Astrocyte (in vitro differentiated cells and primary cell): ENCODE results near the gene HHLA2. TPM values are rescaled to one million over a fixed set of nuclear protein-coding genes. Genes with fewer than 3 reads are reported as not detected.

Experiments
- DNase-seq: peaks from one replicate; pipeline ENCODE4 v3.0.0-alpha.2; 2010; ENCODE audit warnings: low read depth
- FAIRE-seq: peaks from 2 replicates; lab custom pipeline; 2011; peaks lifted over from hg19 to GRCh38; lab: Jason Lieb, UNC
- H2AFZ ChIP-seq: 2 replicates; pipeline ENCODE4 v1.6.0; 2012; ENCODE audit warnings: low read depth, low read length, inconsistent platforms
- H3K27ac ChIP-seq: 2 replicates; pipeline ENCODE4 v1.5.1; 2011; ENCODE audit warnings: low read depth, low read length, inconsistent platforms
- H3K27me3 ChIP-seq: 2 replicates; pipeline ENCODE4 v1.6.0; 2011; ENCODE audit warnings: low read length, inconsistent platforms; ENCODE audit not compliant: insufficient read depth
- H3K36me3 ChIP-seq: 2 replicates; pipeline ENCODE4 v1.5.1; 2011; ENCODE audit warnings: low read length, inconsistent platforms; ENCODE audit not compliant: insufficient read depth
- H3K4me1 ChIP-seq: 2 replicates; pipeline ENCODE4 v1.5.1; 2011; ENCODE audit warnings: low read length, inconsistent platforms; ENCODE audit not compliant: insufficient read depth
- H3K4me2 ChIP-seq: 2 replicates; pipeline ENCODE4 v1.6.0; 2012; ENCODE audit warnings: low read length, inconsistent platforms
- H3K4me3 ChIP-seq: 2 replicates; pipeline ENCODE4 v1.5.1; 2011; ENCODE audit warnings: low read depth, mild to moderate bottlenecking, low read length, inconsistent platforms; ENCODE audit not compliant: insufficient read depth
- H3K79me2 ChIP-seq: 2 replicates; pipeline ENCODE4 v1.6.0; 2012; ENCODE audit warnings: mild to moderate bottlenecking, low read length, inconsistent platforms; ENCODE audit not compliant: insufficient read depth
- H3K9ac ChIP-seq: 2 replicates; pipeline ENCODE4 v1.6.0; 2012; ENCODE audit warnings: mild to moderate bottlenecking, low read length, inconsistent platforms
- H3K9me3 ChIP-seq: 2 replicates; pipeline ENCODE4 v1.5.1; 2012; ENCODE audit warnings: low read depth, mild to moderate bottlenecking, low read length, inconsistent platforms; ENCODE audit not compliant: insufficient read depth
- H4K20me1 ChIP-seq: 2 replicates; pipeline ENCODE4 v1.6.0; 2012; ENCODE audit warnings: low read length, inconsistent platforms; ENCODE audit not compliant: insufficient read depth
- H3K27ac Mint-ChIP-seq: one replicate; pipeline ENCODE4 v1.8.0; 2021; ENCODE audit warnings: mild to moderate bottlenecking, mixed read lengths; ENCODE audit not compliant: unreplicated experiment
- H3K27me3 Mint-ChIP-seq: one replicate; pipeline ENCODE4 v1.8.0; 2021; ENCODE audit warnings: low read depth, mixed read lengths; ENCODE audit not compliant: unreplicated experiment
- H3K36me3 Mint-ChIP-seq: one replicate; pipeline ENCODE4 v1.8.0; 2021; ENCODE audit warnings: low read depth, mixed read lengths; ENCODE audit not compliant: unreplicated experiment
- H3K4me1 Mint-ChIP-seq: one replicate; pipeline ENCODE4 v1.8.0; 2021; ENCODE audit warnings: low read depth, mixed read lengths; ENCODE audit not compliant: unreplicated experiment
- H3K4me3 Mint-ChIP-seq: one replicate; pipeline ENCODE4 v1.8.0; 2021; ENCODE audit warnings: mild to moderate bottlenecking, moderate library complexity, mixed read lengths; ENCODE audit not compliant: unreplicated experiment
- H3K9me3 Mint-ChIP-seq: one replicate; pipeline ENCODE4 v1.8.0; 2021; ENCODE audit warnings: mild to moderate bottlenecking, mixed read lengths; ENCODE audit not compliant: unreplicated experiment
- CTCF ChIP-seq: IDR thresholded peaks from 2 replicates; pipeline ENCODE4 v1.5.1; 2011; ENCODE audit warnings: low read depth, mild to moderate bottlenecking, inconsistent platforms, low read length, moderate library complexity; ENCODE audit not compliant: insufficient read depth
- EZH2 ChIP-seq: IDR thresholded peaks from 2 replicates; pipeline ENCODE4 v1.6.1; 2012; ENCODE audit warnings: mild to moderate bottlenecking, low read length, inconsistent platforms; ENCODE audit not compliant: insufficient read depth
- total RNA-seq: library from RNA; stranded (reverse); gene quantifications from 2 replicates; pipeline ENCODE4 v1.2.1, GENCODE V29; 2021

HHLA2 gene
- total RNA-seq, 1 donor from 2014 or later = not detected

- Mint-ChIP-seq H3K36me3 (no peaks in the 10 kb centered on the region), H3K27ac (no peak overlapping the region), H3K27me3 (peaks cover 12% of the 10 kb centered on the region), H3K4me3 (no peak overlapping the region), H3K9me3 (no peaks in the 10 kb centered on the region), H3K4me1 (peaks cover 2% of the 10 kb centered on the region)
- H3K27ac ChIP-seq = no peak overlapping the region
- H3K9me3 ChIP-seq = no peaks in the 10 kb centered on the region
- H3K79me2 ChIP-seq = no peaks in the 10 kb centered on the region
- H3K4me2 ChIP-seq = no peak overlapping the region
- TF ChIP-seq CTCF (no peak), EZH2 (no peak)
- no peaks in the 10 kb centered on the region for H3K36me3 ChIP-seq
- H3K4me1 ChIP-seq = peaks cover 5% of the 10 kb centered on the region
- no peaks in the 10 kb centered on the region for H3K27me3 ChIP-seq
- H4K20me1 ChIP-seq = no peaks in the 10 kb centered on the region
- DNase-seq (no peak), FAIRE-seq (no peak)
- no peak overlapping the region for H3K9ac ChIP-seq
- H3K4me3 ChIP-seq = no peak overlapping the region
- H2AFZ ChIP-seq = no peak overlapping the region
These were observed 98.2 kb downstream of the HHLA2 start for GRCh38 chr3:108394563-108394962.

- FAIRE-seq = no peak
- Histone ChIP-seq H2AFZ (no peak overlapping the region), H3K9me3 (no peaks in the 10 kb centered on the region), H3K27me3 (no peaks in the 10 kb centered on the region), H3K36me3 (no peaks in the 10 kb centered on the region), H4K20me1 (no peaks in the 10 kb centered on the region), H3K27ac (no peak overlapping the region), H3K4me3 (no peak overlapping the region), H3K79me2 (no peaks in the 10 kb centered on the region), H3K9ac (no peak overlapping the region), H3K4me1 (peaks cover 5% of the 10 kb centered on the region), H3K4me2 (no peak overlapping the region)
- Mint-ChIP-seq H3K36me3 (no peaks in the 10 kb centered on the region), H3K27ac (no peak overlapping the region), H3K27me3 (peaks cover 12% of the 10 kb centered on the region), H3K4me1 (peaks cover 2% of the 10 kb centered on the region), H3K9me3 (no peaks in the 10 kb centered on the region), H3K4me3 (no peak overlapping the region)
- no peak for TF ChIP-seq CTCF
- TF ChIP-seq EZH2 = no peak
- DNase-seq = no peak
These were observed 100.0 kb downstream of the HHLA2 start for GRCh38 chr3:108396336-108396735.

GRCh38 chr3:108398510-108398909 lies 102.2 kb downstream of the HHLA2 start:
- Histone ChIP-seq H2AFZ (no peak overlapping the region), H3K27ac (no peak overlapping the region), H4K20me1 (no peaks in the 10 kb centered on the region), H3K4me3 (no peak overlapping the region), H3K36me3 (no peaks in the 10 kb centered on the region), H3K27me3 (no peaks in the 10 kb centered on the region), H3K9me3 (no peaks in the 10 kb centered on the region), H3K9ac (no peak overlapping the region), H3K4me1 (no peaks in the 10 kb centered on the region), H3K4me2 (no peak overlapping the region), H3K79me2 (no peaks in the 10 kb centered on the region)
- Mint-ChIP-seq H3K4me3 (no peak overlapping the region), H3K4me1 (peaks cover under 1% of the 10 kb centered on the region), H3K36me3 (no peaks in the 10 kb centered on the region), H3K27me3 (peaks cover 7% of the 10 kb centered on the region), H3K27ac (no peak overlapping the region), H3K9me3 (no peaks in the 10 kb centered on the region)
- DNase-seq (no peak), FAIRE-seq (no peak)
- TF ChIP-seq CTCF (no peak), EZH2 (no peak)
